Neural cell (in vitro differentiated cells): ENCODE results near the gene RAI1. TPM values are rescaled to one million over a fixed set of nuclear protein-coding genes. Genes with fewer than 3 reads are reported as not detected.

Experiments used
- H2AFZ ChIP-seq: fragments of 200-600, 300-800 bp; sonication (generic), shearing (Covaris generic); 2 replicates; pipeline ENCODE4 v1.6.0; 2014; ENCODE audit warnings: low read depth, mild to moderate bottlenecking, antibody characterized with exemption, low read length, moderate library complexity
- H3F3A ChIP-seq: fragments of 200-600 bp; shearing (Covaris generic); 2 replicates; pipeline ENCODE4 v1.6.1; 2016; ENCODE audit warnings: mild to moderate bottlenecking, moderate library complexity, mixed read lengths, antibody characterized with exemption, low read length; ENCODE audit not compliant: insufficient read depth, poor library complexity, severe bottlenecking
- H3K27ac ChIP-seq: fragments of 200-600, 300-800 bp; sonication (generic), shearing (Covaris generic); 2 replicates; pipeline ENCODE4 v1.5.1; 2014; ENCODE audit warnings: mild to moderate bottlenecking, low read length, moderate library complexity
- H3K27me3 ChIP-seq: fragments of 300-800, 200-600 bp; sonication (generic), shearing (Covaris generic); 2 replicates; pipeline ENCODE4 v1.6.0; 2014; ENCODE audit warnings: mild to moderate bottlenecking, low read depth, low read length, moderate library complexity; ENCODE audit not compliant: insufficient read depth
- H3K36me3 ChIP-seq: fragments of 300-800, 200-600 bp; sonication (generic), shearing (Covaris generic); 2 replicates; pipeline ENCODE4 v1.5.1; 2014; ENCODE audit warnings: mild to moderate bottlenecking, antibody characterized with exemption, low read length, moderate library complexity; ENCODE audit not compliant: insufficient read depth
- H3K4me2 ChIP-seq: fragments of 300-800, 200-600 bp; sonication (generic), shearing (Covaris generic); 2 replicates; pipeline ENCODE4 v1.6.0; 2014; ENCODE audit warnings: mild to moderate bottlenecking, low read length
- H3K4me3 ChIP-seq: fragments of 300-800, 200-600 bp; sonication (generic), shearing (Covaris generic); 2 replicates; pipeline ENCODE4 v1.5.1; 2014; ENCODE audit warnings: mild to moderate bottlenecking, low read length, moderate library complexity
- H3K79me2 ChIP-seq: fragments of 200-600 bp; shearing (Covaris generic); replicated peaks from 2 replicates; pipeline ENCODE4 v1.6.0; 2014; ENCODE audit warnings: mild to moderate bottlenecking, low read length, moderate library complexity; ENCODE audit not compliant: insufficient read depth
- H3K9ac ChIP-seq: fragments of 300-800, 200-600 bp; sonication (generic), shearing (Covaris generic); 2 replicates; pipeline ENCODE4 v1.6.1; 2016; ENCODE audit warnings: mild to moderate bottlenecking, low read length, mixed read lengths
- H3K9me2 ChIP-seq: fragments of 200-600 bp; shearing (Covaris generic); 2 replicates; pipeline ENCODE4 v1.6.1; 2016; ENCODE audit warnings: mild to moderate bottlenecking, low read length, mixed read lengths; ENCODE audit not compliant: insufficient read depth
- H3K9me3 ChIP-seq: fragments of 200-600, 300-800 bp; sonication (generic), shearing (Covaris generic); 2 replicates; pipeline ENCODE4 v1.6.1; 2016; ENCODE audit warnings: mild to moderate bottlenecking, mixed run types, low read length, moderate library complexity, mixed read lengths
- H4K20me1 ChIP-seq: fragments of 200-600 bp; shearing (Covaris generic); 2 replicates; pipeline ENCODE4 v1.6.1; 2016; ENCODE audit warnings: mild to moderate bottlenecking, mixed run types; ENCODE audit not compliant: insufficient read depth
- EP300 ChIP-seq: fragments of 450-650 bp; conservative IDR thresholded peaks from 2 replicates; pipeline ENCODE4 v1.6.1; 2014; ENCODE audit warnings: antibody characterized with exemption, mild to moderate bottlenecking, moderate library complexity; ENCODE audit not compliant: poor library complexity, severe bottlenecking
- EZH2 ChIP-seq: fragments of 200-600, 300-800 bp; shearing (Covaris generic), sonication (generic); IDR thresholded peaks from 2 replicates; pipeline ENCODE4 v1.6.1; 2014; ENCODE audit warnings: antibody characterized with exemption, low read length, borderline replicate concordance, mild to moderate bottlenecking; ENCODE audit not compliant: insufficient read depth, poor library complexity, severe bottlenecking
- MXI1 ChIP-seq: fragments of 450-650 bp; conservative IDR thresholded peaks from 2 replicates; pipeline ENCODE4 v1.6.1; 2014; ENCODE audit warnings: antibody characterized with exemption, mild to moderate bottlenecking; ENCODE audit not compliant: poor library complexity, severe bottlenecking
- RAD21 ChIP-seq: fragments of 450-650 bp; conservative IDR thresholded peaks from 2 replicates; pipeline ENCODE4 v1.6.1; 2014; ENCODE audit warnings: antibody characterized with exemption, mild to moderate bottlenecking, moderate library complexity
- SMC3 ChIP-seq: fragments of 450-650 bp; conservative IDR thresholded peaks from 2 replicates; pipeline ENCODE4 v1.6.1; 2014; ENCODE audit warnings: antibody characterized with exemption, mild to moderate bottlenecking, moderate library complexity; ENCODE audit not compliant: poor library complexity
- TAF1 ChIP-seq: IDR thresholded peaks from 2 replicates; pipeline ENCODE4 v1.6.1; 2012; ENCODE audit warnings: low read depth
- polyA plus RNA-seq: library from polyadenylated mRNA; depleted of rRNA; stranded (reverse); fragments of >200 nt; gene quantifications from 2 replicates; pipeline ENCODE4 v1.2.3, GENCODE V29; 2014
- TF ChIP-seq, protein P1 (sequence below): fragments of 450-650 bp; IDR thresholded peaks from 2 replicates; pipeline ENCODE4 v1.5.1; 2014; ENCODE audit warnings: antibody characterized with exemption, mild to moderate bottlenecking, moderate library complexity; ENCODE audit not compliant: poor library complexity, severe bottlenecking
- TF ChIP-seq, protein P2 (sequence below): IDR thresholded peaks from 2 replicates; pipeline ENCODE4 v1.6.1; 2012; ENCODE audit warnings: borderline replicate concordance

The RAI1 gene
- polyA plus RNA-seq, 1 donor from 2014 or later = 16.9 TPM

GRCh38 chr17:17834974-17835373 lies 153.7 kb downstream of the RAI1 start:
- Histone ChIP-seq H3K4me3 (peak overlapping the region; percentile 97), H3K9me3 (no peaks in the 10 kb centered on the region), H3K36me3 (no peaks in the 10 kb centered on the region), H3K79me2 (peaks cover 14% of the 10 kb centered on the region), H3K4me2 (no peak overlapping the region), H4K20me1 (no peaks in the 10 kb centered on the region), H3K9ac (no peak overlapping the region), H2AFZ (no peak overlapping the region), H3K27me3 (no peaks in the 10 kb centered on the region), H3K9me2 (no peaks in the 10 kb centered on the region), H3F3A (no peaks in the 10 kb centered on the region), H3K27ac (no peak overlapping the region)
- TF ChIP-seq RAD21 (no peak), TAF1 (no peak), SMC3 (no peak), EZH2 (no peak), EP300 (no peak), MXI1 (no peak)
- TF ChIP-seq, protein P1, sequence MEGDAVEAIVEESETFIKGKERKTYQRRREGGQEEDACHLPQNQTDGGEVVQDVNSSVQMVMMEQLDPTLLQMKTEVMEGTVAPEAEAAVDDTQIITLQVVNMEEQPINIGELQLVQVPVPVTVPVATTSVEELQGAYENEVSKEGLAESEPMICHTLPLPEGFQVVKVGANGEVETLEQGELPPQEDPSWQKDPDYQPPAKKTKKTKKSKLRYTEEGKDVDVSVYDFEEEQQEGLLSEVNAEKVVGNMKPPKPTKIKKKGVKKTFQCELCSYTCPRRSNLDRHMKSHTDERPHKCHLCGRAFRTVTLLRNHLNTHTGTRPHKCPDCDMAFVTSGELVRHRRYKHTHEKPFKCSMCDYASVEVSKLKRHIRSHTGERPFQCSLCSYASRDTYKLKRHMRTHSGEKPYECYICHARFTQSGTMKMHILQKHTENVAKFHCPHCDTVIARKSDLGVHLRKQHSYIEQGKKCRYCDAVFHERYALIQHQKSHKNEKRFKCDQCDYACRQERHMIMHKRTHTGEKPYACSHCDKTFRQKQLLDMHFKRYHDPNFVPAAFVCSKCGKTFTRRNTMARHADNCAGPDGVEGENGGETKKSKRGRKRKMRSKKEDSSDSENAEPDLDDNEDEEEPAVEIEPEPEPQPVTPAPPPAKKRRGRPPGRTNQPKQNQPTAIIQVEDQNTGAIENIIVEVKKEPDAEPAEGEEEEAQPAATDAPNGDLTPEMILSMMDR = no peak
- TF ChIP-seq, protein P2, sequence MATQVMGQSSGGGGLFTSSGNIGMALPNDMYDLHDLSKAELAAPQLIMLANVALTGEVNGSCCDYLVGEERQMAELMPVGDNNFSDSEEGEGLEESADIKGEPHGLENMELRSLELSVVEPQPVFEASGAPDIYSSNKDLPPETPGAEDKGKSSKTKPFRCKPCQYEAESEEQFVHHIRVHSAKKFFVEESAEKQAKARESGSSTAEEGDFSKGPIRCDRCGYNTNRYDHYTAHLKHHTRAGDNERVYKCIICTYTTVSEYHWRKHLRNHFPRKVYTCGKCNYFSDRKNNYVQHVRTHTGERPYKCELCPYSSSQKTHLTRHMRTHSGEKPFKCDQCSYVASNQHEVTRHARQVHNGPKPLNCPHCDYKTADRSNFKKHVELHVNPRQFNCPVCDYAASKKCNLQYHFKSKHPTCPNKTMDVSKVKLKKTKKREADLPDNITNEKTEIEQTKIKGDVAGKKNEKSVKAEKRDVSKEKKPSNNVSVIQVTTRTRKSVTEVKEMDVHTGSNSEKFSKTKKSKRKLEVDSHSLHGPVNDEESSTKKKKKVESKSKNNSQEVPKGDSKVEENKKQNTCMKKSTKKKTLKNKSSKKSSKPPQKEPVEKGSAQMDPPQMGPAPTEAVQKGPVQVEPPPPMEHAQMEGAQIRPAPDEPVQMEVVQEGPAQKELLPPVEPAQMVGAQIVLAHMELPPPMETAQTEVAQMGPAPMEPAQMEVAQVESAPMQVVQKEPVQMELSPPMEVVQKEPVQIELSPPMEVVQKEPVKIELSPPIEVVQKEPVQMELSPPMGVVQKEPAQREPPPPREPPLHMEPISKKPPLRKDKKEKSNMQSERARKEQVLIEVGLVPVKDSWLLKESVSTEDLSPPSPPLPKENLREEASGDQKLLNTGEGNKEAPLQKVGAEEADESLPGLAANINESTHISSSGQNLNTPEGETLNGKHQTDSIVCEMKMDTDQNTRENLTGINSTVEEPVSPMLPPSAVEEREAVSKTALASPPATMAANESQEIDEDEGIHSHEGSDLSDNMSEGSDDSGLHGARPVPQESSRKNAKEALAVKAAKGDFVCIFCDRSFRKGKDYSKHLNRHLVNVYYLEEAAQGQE = no peak

- Histone ChIP-seq H3K79me2 (peaks cover 14% of the 10 kb centered on the region), H3K36me3 (no peaks in the 10 kb centered on the region), H3K9me3 (no peaks in the 10 kb centered on the region), H3K4me2 (peak overlapping the region; percentile 61), H3K4me3 (peak overlapping the region; percentile 97), H2AFZ (peak overlapping the region; percentile 22), H3K9ac (peak overlapping the region; percentile 90), H3K9me2 (no peaks in the 10 kb centered on the region), H4K20me1 (no peaks in the 10 kb centered on the region), H3F3A (no peaks in the 10 kb centered on the region), H3K27me3 (no peaks in the 10 kb centered on the region), H3K27ac (peak overlapping the region; percentile 86)
- TF ChIP-seq EZH2 (no peak), TAF1 (no peak)
- TF ChIP-seq, protein P2 = peak; percentile 7
Measured at GRCh38 chr17:17835415-17836249, 154.4 kb downstream of the RAI1 start.
